Kidney epithelial cell (primary cell): ENCODE data around the gene SPINK1. TPM values are rescaled to one million over a fixed set of nuclear protein-coding genes. Genes with fewer than 3 reads are reported as not detected.

Experiments
- DNase-seq: peaks from one replicate; pipeline ENCODE4 v3.0.0-alpha.2; 2010; ENCODE audit warnings: low read depth
- H3K27me3 ChIP-seq: 2 replicates; pipeline ENCODE4 v1.6.0; 2011; ENCODE audit warnings: low read length; ENCODE audit not compliant: control insufficient read depth, insufficient read depth
- H3K36me3 ChIP-seq: 2 replicates; pipeline ENCODE4 v1.5.1; 2011; ENCODE audit warnings: low read length; ENCODE audit not compliant: control insufficient read depth, insufficient read depth
- H3K4me3 ChIP-seq: 2 replicates; pipeline ENCODE4 v1.5.1; 2011; ENCODE audit warnings: low read depth, mild to moderate bottlenecking, control low read depth, low read length
- total RNA-seq: library from RNA; depleted of rRNA; stranded (reverse); fragments of >200 nt; gene quantifications from 2 replicates; pipeline ENCODE4 v1.2.3, GENCODE V29; 2015
- TF ChIP-seq, protein P1 (sequence below): IDR thresholded peaks from 2 replicates; pipeline ENCODE4 v1.5.1; 2011; ENCODE audit warnings: mild to moderate bottlenecking, moderate library complexity, low read length, control low read depth, inconsistent platforms; ENCODE audit not compliant: insufficient read depth, poor library complexity, severe bottlenecking

Gene SPINK1
- total RNA-seq, 1 donor from 2014 or later = not detected

DNA sequence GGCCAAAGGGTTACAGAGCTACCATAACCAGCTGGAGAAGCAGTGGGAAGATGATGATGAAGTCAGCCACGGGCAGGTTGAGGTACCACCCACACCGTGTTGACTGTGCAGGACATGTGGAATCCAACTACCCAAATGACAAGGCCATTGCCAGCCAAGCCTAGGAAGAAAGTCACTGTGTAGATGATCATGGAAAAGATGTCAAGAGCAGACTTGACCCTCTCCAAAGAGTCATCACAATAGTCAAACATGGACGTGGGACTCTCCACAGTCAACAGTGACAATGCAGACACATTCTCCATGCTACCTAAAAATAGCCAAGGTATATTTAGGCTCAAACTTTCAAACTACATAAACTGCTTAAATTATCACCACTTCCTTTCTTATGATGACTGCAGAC lies 20.9 kb upstream of the SPINK1 start:
- Histone ChIP-seq H3K36me3 (no peaks in the 10 kb centered on the region), H3K4me3 (no peak overlapping the region), H3K27me3 (no peaks in the 10 kb centered on the region)
- DNase-seq = no peak
- TF ChIP-seq, protein P1, sequence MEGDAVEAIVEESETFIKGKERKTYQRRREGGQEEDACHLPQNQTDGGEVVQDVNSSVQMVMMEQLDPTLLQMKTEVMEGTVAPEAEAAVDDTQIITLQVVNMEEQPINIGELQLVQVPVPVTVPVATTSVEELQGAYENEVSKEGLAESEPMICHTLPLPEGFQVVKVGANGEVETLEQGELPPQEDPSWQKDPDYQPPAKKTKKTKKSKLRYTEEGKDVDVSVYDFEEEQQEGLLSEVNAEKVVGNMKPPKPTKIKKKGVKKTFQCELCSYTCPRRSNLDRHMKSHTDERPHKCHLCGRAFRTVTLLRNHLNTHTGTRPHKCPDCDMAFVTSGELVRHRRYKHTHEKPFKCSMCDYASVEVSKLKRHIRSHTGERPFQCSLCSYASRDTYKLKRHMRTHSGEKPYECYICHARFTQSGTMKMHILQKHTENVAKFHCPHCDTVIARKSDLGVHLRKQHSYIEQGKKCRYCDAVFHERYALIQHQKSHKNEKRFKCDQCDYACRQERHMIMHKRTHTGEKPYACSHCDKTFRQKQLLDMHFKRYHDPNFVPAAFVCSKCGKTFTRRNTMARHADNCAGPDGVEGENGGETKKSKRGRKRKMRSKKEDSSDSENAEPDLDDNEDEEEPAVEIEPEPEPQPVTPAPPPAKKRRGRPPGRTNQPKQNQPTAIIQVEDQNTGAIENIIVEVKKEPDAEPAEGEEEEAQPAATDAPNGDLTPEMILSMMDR = no peak

DNA sequence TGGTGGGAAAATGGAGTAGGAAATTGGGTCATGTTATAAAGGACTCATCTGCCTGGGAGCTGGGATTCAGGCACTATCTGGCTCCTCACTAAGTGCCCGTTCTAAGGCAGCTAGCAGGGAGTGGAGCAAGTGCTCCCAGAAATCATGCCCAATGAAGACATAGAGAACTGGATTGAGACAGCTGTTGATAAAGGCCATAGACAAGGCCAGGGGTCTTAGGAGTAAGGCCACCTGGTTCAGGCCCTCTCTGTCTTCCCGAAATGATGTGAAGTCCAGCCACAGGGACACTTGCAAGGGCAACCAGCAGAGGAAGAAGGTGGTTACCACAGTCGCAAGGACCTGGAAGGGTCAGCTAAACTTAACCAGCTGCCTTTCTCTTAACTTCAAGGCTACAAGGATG lies 20.1 kb upstream of the SPINK1 start:
- Histone ChIP-seq H3K36me3 (no peaks in the 10 kb centered on the region), H3K27me3 (no peaks in the 10 kb centered on the region), H3K4me3 (no peak overlapping the region)
- TF ChIP-seq, protein P1 = no peak
- DNase-seq = no peak

DNA sequence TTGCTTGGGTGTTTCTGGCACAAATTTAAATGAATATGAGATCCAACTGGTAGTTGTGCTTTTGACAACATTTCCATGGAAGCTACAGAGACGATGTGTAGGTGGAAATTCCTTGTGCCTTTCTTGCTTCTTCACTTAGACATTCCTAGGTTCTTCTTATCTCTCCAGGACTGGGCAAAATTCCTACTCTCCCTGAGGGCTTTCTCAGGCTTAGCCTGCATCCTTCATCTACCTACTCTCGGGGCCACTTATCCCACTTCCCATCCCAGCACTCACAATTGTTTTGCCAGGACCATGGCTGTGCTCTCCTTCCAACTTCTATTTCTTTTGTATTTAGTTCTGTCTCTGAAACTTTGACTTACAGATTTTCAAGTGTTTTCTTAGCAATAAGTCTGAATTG lies 17.8 kb upstream of the SPINK1 start:
- TF ChIP-seq, protein P1 = no peak
- H3K4me3 ChIP-seq = no peak overlapping the region
- H3K36me3 ChIP-seq = no peaks in the 10 kb centered on the region
- no peaks in the 10 kb centered on the region for H3K27me3 ChIP-seq
- no peak for DNase-seq

DNA sequence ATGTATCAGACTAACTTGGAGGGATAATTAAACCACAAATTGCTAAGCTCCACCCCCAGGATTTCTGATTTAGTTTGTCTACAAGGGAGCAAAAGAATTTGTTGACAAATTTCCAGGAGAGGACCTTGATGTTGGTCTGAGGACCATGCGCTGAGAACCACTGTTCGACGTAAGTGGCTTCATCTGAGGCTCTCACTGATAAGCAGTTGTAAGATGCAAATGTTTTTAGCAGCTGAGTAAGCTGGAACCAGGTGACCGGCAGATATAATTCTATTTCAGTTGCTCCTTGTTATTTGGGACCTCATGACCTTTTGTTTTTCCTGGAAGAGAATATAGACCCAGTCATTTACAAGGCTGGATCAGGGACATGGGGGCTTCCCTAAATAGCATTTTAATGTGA lies 14.1 kb upstream of the SPINK1 start:
- Histone ChIP-seq H3K36me3 (no peaks in the 10 kb centered on the region), H3K27me3 (no peaks in the 10 kb centered on the region), H3K4me3 (no peak overlapping the region)
- DNase-seq = no peak
- TF ChIP-seq, protein P1 = no peak

DNA sequence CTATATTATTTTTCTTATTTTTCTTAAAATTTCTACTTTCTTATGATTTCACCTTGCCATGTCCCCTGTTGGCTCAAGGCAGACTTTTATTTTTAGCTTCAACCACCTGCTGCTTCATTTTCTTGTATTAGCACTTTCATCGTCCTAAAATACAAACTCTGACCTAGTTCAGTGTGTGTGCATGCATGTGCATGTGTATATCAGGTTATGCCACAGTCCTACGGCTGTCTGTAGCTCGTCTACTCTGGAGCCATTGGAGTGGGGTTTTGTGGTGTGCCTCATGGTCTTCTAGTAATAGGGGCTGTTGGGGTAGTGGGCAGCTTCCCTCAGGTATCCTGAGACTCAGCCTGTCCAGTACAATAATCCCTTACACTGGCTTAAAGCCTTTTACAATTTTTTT lies 13.4 kb upstream of the SPINK1 start:
- Histone ChIP-seq H3K27me3 (no peaks in the 10 kb centered on the region), H3K4me3 (no peak overlapping the region), H3K36me3 (no peaks in the 10 kb centered on the region)
- no peak for DNase-seq
- TF ChIP-seq, protein P1 = no peak

DNA sequence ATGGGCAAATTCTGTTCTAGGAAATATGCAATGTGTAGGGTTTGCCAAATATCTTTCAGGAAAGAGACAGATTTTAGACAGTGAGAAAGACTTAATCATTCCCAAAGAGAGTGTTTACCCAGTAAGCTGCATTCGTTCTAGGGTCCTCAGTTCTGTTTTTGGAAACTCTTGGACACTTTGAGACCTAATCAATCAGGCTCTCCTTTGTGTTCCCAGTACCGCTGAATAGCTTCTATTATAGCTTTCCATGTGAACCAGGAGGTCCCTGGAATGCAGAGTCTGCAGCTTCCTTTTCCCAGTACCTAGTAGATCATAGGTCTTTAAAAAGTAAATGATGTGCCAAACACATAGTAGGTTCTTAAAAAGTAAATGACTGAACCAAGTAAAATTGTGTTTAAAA lies 11.4 kb upstream of the SPINK1 start:
- H3K27me3 ChIP-seq = no peaks in the 10 kb centered on the region

More for the DNA sequence above, 11.4 kb upstream of the SPINK1 start:
- no peak for DNase-seq
- Histone ChIP-seq H3K36me3 (no peaks in the 10 kb centered on the region), H3K4me3 (no peak overlapping the region)
- TF ChIP-seq, protein P1 = no peak
